ENCODE measurements around the gene GRK1. TPM values are rescaled to one million over a fixed set of nuclear protein-coding genes. Genes with fewer than 3 reads are reported as not detected.

The GRK1 gene
- total and polyA plus RNA-seq, 2 of the 8 experiments (the other 6 are each of a cell fraction or from before 2014, with no cell fraction given), result 0.12 TPM; not detected in 1

DNA sequence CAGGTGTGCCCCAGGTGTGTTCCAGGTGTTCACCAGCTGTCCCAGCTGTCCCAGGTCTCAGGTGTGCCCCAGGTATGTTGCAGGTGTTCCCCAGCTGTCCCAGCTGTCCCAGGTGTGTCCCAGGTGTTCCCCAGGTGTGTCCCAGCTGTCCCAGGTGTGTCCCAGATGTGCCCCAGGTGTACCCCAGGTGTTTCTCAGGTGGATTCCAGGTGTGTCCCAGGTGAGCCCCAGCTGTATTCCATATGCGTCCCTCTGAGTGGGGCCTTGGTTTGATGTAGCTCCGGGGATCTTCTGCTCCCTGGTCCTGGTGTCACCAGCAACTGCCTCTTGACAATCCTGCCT lies 719 bp upstream of the GRK1 start:
- Histone ChIP-seq H4K91ac (replicated peaks; ENCODE audit: insufficient read length, low read length) (no peak overlapping the region), H4K8ac (ENCODE audit: extremely low read depth, insufficient read depth, low read length) (no peak overlapping the region), H3K27ac (ENCODE audit: low read depth, low read length) (no peak overlapping the region), H3K79me2 (ENCODE audit: control insufficient read depth in 1 of 2, insufficient read depth in 2 of 2, low read length in 2 of 2) (no peaks in the 10 kb centered on the region), H4K20me1 (replicated peaks in 1 of 2; ENCODE audit: control insufficient read depth in 1 of 2, insufficient read depth in 2 of 2, low read length in 2 of 2) (peaks cover 0 to 2% of the 10 kb centered on the region in 2 experiments), H2AK5ac (ENCODE audit: low read depth, low read length) (no peak overlapping the region), H3K23ac (ENCODE audit: insufficient read length) (no peak overlapping the region), H2BK120ac (replicated peaks; ENCODE audit: low read depth, low read length) (no peak overlapping the region), H2BK20ac (ENCODE audit: low read length) (no peak overlapping the region), H2BK12ac (ENCODE audit: low read depth, low read length) (no peak overlapping the region), H3K23me2 (ENCODE audit: low read depth, low read length) (no peaks in the 10 kb centered on the region), H3K4me2 (ENCODE audit: insufficient read depth in 1 of 2, low read depth in 2 of 2, low read length in 2 of 2) (no peak overlapping the region), H3K18ac (ENCODE audit: extremely low read depth, low read length) (no peak overlapping the region), H3K56ac (replicated peaks; ENCODE audit: insufficient read length, low read depth, low read length) (no peak overlapping the region), H3K4me3 (ENCODE audit: extremely low read depth in 1 of 4, insufficient read depth in 2 of 4, low read depth in 3 of 4, low read length in 4 of 4) (no peak overlapping the region), H3K79me1 (ENCODE audit: low read depth, low read length) (no peaks in the 10 kb centered on the region), H3K4me1 (replicated peaks in 1 of 4; ENCODE audit: control insufficient read depth in 3 of 4, insufficient read depth in 4 of 4, low read length in 3 of 4) (peaks cover 0 to 2% (median 0%) of the 10 kb centered on the region in 4 experiments; a peak in 2 of 7 replicates), H3K9ac (replicated peaks in 1 of 4; ENCODE audit: extremely low read depth in 1 of 4, low read depth in 3 of 4, low read length in 3 of 4) (no peak overlapping the region), H3K9me3 (ENCODE audit: insufficient read depth in 2 of 2, low read depth in 1 of 2, low read length in 1 of 2) (no peaks in the 10 kb centered on the region), H2AFZ (ENCODE audit: low read length) (no peak overlapping the region), H3K4ac (replicated peaks; ENCODE audit: insufficient read length, low read depth, low read length) (no peak overlapping the region), H2BK5ac (ENCODE audit: low read depth, low read length) (no peak overlapping the region), H2BK15ac (ENCODE audit: low read length) (no peak overlapping the region), H3K14ac (ENCODE audit: insufficient read length) (no peak overlapping the region), H3K36me3 (ENCODE audit: control insufficient read depth in 2 of 4, insufficient read depth in 4 of 4, low read length in 3 of 4) (no peaks in the 10 kb centered on the region), H3K27me3 (replicated peaks in 1 of 4; ENCODE audit: control insufficient read depth in 3 of 4, extremely low read depth in 1 of 4, insufficient read depth in 3 of 4, low read length in 3 of 4) (no peaks in the 10 kb centered on the region), H4K5ac (ENCODE audit: insufficient read length, low read depth, low read length) (no peak overlapping the region)
- POLR2A ChIA-PET (ENCODE audit: partially characterized antibody), result interaction anchor here (1.2 kb wide), 1 partner anchor 58 kb away, joined by 3 read pairs; no protein-coding TSS in a partner anchor
- 91% methylated on average over 2 of the region's 2 CpGs; no CpG with 5 or more reads in 1 of the 2 experiments for WGBS, 2 experiments (ENCODE audit: extremely low coverage in 1 of 2, insufficient coverage in 1 of 2, insufficient read length in 1 of 2, insufficient replicate concordance in 2 of 2, low coverage in 1 of 2, low lambda C conversion rate in 2 of 2, missing lambda C conversion rate in 1 of 2)
- CTCF ChIA-PET (ENCODE audit: partially characterized antibody), result interaction anchor here (0.6 to 3.7 kb wide), 6 partner anchors 17 to 625 kb away, joined by 3 to 19 read pairs (median 6); no protein-coding TSS in a partner anchor
- FAIRE-seq (no peak), DNase-seq (ENCODE audit: low read depth in 1 of 2, low spot score in 2 of 2) (no peak)
- TF ChIP-seq SAP30 (IDR thresholded peaks at IDR 0.05; ENCODE audit: insufficient read depth, insufficient replicate concordance, low read length) (no peak), CEBPB (IDR thresholded peaks at IDR 0.05; ENCODE audit: low read depth, low read length) (no peak), JUND (IDR thresholded peaks at IDR 0.05; ENCODE audit: low read length) (no peak), TAF1 (IDR thresholded peaks at IDR 0.05; ENCODE audit: low read depth, low read length) (no peak), HDAC2 (IDR thresholded peaks at IDR 0.05; ENCODE audit: borderline replicate concordance in 1 of 2, low read depth in 2 of 2, low read length in 2 of 2) (no peak), RXRA (IDR thresholded peaks at IDR 0.05; ENCODE audit: insufficient read depth, low read depth, low read length) (no peak), GTF2F1 (IDR thresholded peaks at IDR 0.05; ENCODE audit: borderline replicate concordance, low read depth, low read length) (no peak), EGR1 (IDR thresholded peaks at IDR 0.05; ENCODE audit: borderline replicate concordance, low read depth, low read length) (no peak), CHD1 (IDR thresholded peaks at IDR 0.05; ENCODE audit: low read depth, low read length) (no peak), SP4 (IDR thresholded peaks at IDR 0.05; ENCODE audit: low read length) (no peak), SP2 (IDR thresholded peaks at IDR 0.05; ENCODE audit: low read length) (no peak)
- TF ChIP-seq, protein P1, sequence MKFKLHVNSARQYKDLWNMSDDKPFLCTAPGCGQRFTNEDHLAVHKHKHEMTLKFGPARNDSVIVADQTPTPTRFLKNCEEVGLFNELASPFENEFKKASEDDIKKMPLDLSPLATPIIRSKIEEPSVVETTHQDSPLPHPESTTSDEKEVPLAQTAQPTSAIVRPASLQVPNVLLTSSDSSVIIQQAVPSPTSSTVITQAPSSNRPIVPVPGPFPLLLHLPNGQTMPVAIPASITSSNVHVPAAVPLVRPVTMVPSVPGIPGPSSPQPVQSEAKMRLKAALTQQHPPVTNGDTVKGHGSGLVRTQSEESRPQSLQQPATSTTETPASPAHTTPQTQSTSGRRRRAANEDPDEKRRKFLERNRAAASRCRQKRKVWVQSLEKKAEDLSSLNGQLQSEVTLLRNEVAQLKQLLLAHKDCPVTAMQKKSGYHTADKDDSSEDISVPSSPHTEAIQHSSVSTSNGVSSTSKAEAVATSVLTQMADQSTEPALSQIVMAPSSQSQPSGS (IDR thresholded peaks at IDR 0.05; ENCODE audit: low read length), result no peak
